Neuronal stem cell (in vitro differentiated cells): ENCODE results near the gene MLXIPL.

Source experiments
- DNase-seq: peaks from one replicate; pipeline ENCODE4 v3.0.0-alpha.2; 2013; ENCODE audit warnings: low spot score
- H2AFZ ChIP-seq: one replicate; pipeline ENCODE4 v1.6.1; 2013; ENCODE audit warnings: mild to moderate bottlenecking, low read length, inconsistent platforms
- H2AK5ac ChIP-seq: 2 replicates; pipeline ENCODE4 v1.6.1; 2013; ENCODE audit warnings: low read depth, mild to moderate bottlenecking, inconsistent platforms, low read length, moderate library complexity, mixed read lengths
- H2BK120ac ChIP-seq: 2 replicates; pipeline ENCODE4 v1.6.1; 2013; ENCODE audit warnings: low read depth, mild to moderate bottlenecking, inconsistent platforms, low read length, moderate library complexity, mixed read lengths
- H2BK12ac ChIP-seq: one replicate; pipeline ENCODE4 v1.6.1; 2013; ENCODE audit warnings: low read length, inconsistent platforms
- H2BK15ac ChIP-seq: 2 replicates; pipeline ENCODE4 v1.6.1; 2013; ENCODE audit warnings: mild to moderate bottlenecking, low read length, inconsistent platforms, mixed read lengths
- H2BK5ac ChIP-seq: one replicate; pipeline ENCODE4 v1.6.1; 2013; ENCODE audit warnings: inconsistent platforms, mild to moderate bottlenecking, low read length, moderate library complexity
- H3K14ac ChIP-seq: one replicate; pipeline ENCODE4 v1.6.1; 2013; ENCODE audit warnings: low read length, inconsistent platforms
- H3K18ac ChIP-seq: 2 replicates; pipeline ENCODE4 v1.6.1; 2013; ENCODE audit warnings: low read length, inconsistent platforms
- H3K23ac ChIP-seq: 2 replicates; pipeline ENCODE4 v1.6.1; 2013; ENCODE audit warnings: low read depth, mild to moderate bottlenecking, mixed read lengths, low read length, inconsistent platforms; ENCODE audit not compliant: poor library complexity
- H3K27ac ChIP-seq: replicated peaks from 3 replicates; pipeline ENCODE4 v1.5.1; 2013; ENCODE audit warnings: low read length, inconsistent platforms
- H3K27me3 ChIP-seq, 3 experiments: 2 replicates each; pipeline ENCODE4 v1.6.1; 2013; ENCODE audit warnings: low read length in 3 of 3, mild to moderate bottlenecking in 2 of 3, inconsistent platforms in 1 of 3, low read depth in 1 of 3, mixed read lengths in 1 of 3, moderate library complexity in 1 of 3; ENCODE audit not compliant: control insufficient read depth in 3 of 3, insufficient read depth in 3 of 3
- H3K36me3 ChIP-seq, 2 donors: replicated peaks in 1 of 2; 2 replicates each; pipeline ENCODE4 v1.6.1; 2013; ENCODE audit warnings: low read length in 2 of 2; ENCODE audit not compliant: control insufficient read depth in 2 of 2, insufficient read depth in 2 of 2
- H3K4ac ChIP-seq: 2 replicates; pipeline ENCODE4 v1.6.1; 2013; ENCODE audit warnings: inconsistent platforms, mild to moderate bottlenecking, low read length, moderate library complexity
- H3K4me1 ChIP-seq, 2 donors: 1 replicate in 1 of 2; 2 replicates in 1 of 2; pipeline ENCODE4 v1.6.1; 2013; ENCODE audit warnings: low read length in 2 of 2, low read depth in 1 of 2; ENCODE audit not compliant: control insufficient read depth in 2 of 2, insufficient read depth in 1 of 2
- H3K4me2 ChIP-seq: one replicate; pipeline ENCODE4 v1.6.1; 2013; ENCODE audit warnings: mild to moderate bottlenecking, low read length, inconsistent platforms; ENCODE audit not compliant: insufficient read depth, poor library complexity, severe bottlenecking
- H3K4me3 ChIP-seq, 2 donors: 2 replicates each; pipeline ENCODE4 v1.5.1; 2013; ENCODE audit warnings: low read length in 2 of 2, mild to moderate bottlenecking in 2 of 2, inconsistent platforms in 1 of 2, moderate library complexity in 1 of 2
- H3K79me1 ChIP-seq: one replicate; pipeline ENCODE4 v1.6.1; 2013; ENCODE audit warnings: low read depth, mild to moderate bottlenecking, inconsistent platforms, low read length, moderate library complexity
- H3K9ac ChIP-seq: one replicate; pipeline ENCODE4 v1.6.1; 2013; ENCODE audit warnings: mild to moderate bottlenecking, low read depth, low read length, inconsistent platforms; ENCODE audit not compliant: poor library complexity
- H3K9me3 ChIP-seq, 2 donors: replicated peaks in 1 of 2; 2 replicates each; pipeline versions ENCODE3 to v1.6.1; 2013; ENCODE audit warnings: low read length in 2 of 2, mild to moderate bottlenecking in 2 of 2, inconsistent platforms in 1 of 2, low read depth in 1 of 2, mixed read lengths in 1 of 2, moderate library complexity in 1 of 2; ENCODE audit not compliant: control insufficient read depth in 2 of 2, insufficient read depth in 1 of 2
- H4K8ac ChIP-seq: one replicate; pipeline ENCODE4 v1.6.1; 2013; ENCODE audit warnings: low read depth, mild to moderate bottlenecking, inconsistent platforms, low read length, moderate library complexity
- H4K91ac ChIP-seq: one replicate; pipeline ENCODE4 v1.6.1; 2013; ENCODE audit warnings: low read length, low read depth, mild to moderate bottlenecking, inconsistent platforms; ENCODE audit not compliant: poor library complexity
- WGBS, 2 donors: extraction: QIAGEN DNeasy Blood & Tissue Kit; methylation state at CpG; one replicate each; pipeline ENCODE4 v1.1.7; 2013; ENCODE audit warnings: missing lambda C conversion rate in 2 of 2, mixed read lengths in 1 of 2; ENCODE audit not compliant: insufficient read length in 2 of 2, insufficient replicate concordance in 1 of 2; ENCODE audit errors: extremely low coverage in 2 of 2; 5-methylcytosine and 5-hydroxymethylcytosine counted together

Gene MLXIPL

DNA sequence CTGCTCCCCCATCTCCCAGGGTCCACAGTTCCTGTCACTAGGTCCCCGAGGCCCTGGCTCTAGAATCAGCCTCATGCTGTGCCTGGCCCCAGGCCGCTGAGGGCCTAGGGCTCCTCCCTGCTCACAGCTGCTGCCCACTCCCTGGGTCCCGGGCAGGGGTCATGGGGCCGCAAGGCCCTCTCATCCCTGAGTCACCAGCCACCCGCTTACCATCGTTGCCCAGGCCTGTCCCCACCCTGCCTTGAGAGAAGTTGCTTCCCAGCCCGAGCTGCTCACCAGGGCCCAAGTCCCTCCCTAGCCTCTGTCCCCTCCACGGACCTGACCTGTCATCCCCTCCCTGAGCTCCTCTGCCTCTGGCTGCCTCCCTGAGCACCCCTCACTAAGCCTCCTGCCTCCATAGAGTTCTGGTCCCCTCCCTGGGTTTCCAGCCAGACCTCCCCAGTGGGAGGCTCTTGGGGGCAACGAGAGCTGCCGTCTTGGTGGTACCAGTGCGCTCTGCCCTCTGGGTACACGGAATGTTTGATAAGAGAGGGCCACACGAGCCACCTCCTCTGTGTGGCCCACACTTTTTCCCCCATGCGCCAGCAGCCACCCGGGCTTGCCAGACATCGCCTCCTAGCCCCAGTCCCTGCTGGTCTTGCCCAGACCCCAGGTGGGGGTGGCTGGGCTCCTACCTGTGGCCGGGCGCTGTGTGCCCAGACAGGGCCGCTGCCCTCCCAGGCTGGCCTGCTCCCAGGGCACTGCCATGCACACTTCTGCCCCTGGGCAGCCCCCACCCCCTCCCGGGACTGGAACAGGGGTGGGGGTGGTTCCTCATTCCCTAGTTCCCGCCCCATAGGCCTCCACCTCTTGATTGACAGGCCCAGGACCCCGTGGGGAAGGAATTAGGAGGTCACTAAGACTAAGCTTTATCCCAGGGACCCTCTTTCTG is 21.3 kb downstream of the MLXIPL start:
- no CpG with 5 or more reads among the region's 22 CpGs for WGBS, 2 donors
- Histone ChIP-seq H4K8ac (no peak overlapping the region), H2BK15ac (peak overlapping the region; percentile 3)

DNA sequence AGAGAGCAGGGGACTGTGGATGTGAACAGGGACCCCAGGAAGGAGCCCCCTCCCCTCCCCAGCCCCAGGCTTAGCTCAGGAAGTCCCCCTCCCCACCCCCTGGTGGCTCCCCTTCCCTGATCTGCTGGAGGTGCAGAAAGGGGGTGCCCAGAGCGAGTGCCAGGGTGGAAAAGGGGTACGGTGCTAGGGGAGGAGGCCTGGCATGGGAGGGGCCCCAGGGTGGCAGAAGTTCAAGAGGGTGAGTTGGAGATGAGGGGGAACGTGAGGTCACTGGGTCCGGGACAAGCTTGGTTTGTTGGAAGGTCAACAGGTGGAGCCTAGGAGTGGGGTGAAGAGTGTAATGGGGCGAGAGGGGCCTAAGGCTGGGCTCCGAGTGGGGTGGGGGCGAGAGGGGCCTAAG is 24.4 kb downstream of the MLXIPL start:
- Histone ChIP-seq H2AFZ (no peak overlapping the region), H2AK5ac (peak overlapping the region; percentile 96), H3K14ac (no peak overlapping the region), H2BK12ac (no peak overlapping the region), H3K4ac (no peak overlapping the region), H3K23ac (no peak overlapping the region), H3K18ac (no peak overlapping the region), H2BK120ac (no peak overlapping the region), H3K79me1 (peaks cover 5% of the 10 kb centered on the region), H2BK15ac (no peak overlapping the region), H3K27ac (no peak overlapping the region), H2BK5ac (no peak overlapping the region), H3K36me3 (no peaks in the 10 kb centered on the region), H3K4me3 (no peak overlapping the region), H3K4me1 (peaks cover 0 to 6% of the 10 kb centered on the region in 2 donors), H3K9me3 (no peaks in the 10 kb centered on the region), H3K4me2 (no peak overlapping the region), H4K8ac (no peak overlapping the region), H3K9ac (no peak overlapping the region), H3K27me3 (peaks cover 0 to 39% (median 0%) of the 10 kb centered on the region in 3 experiments), H4K91ac (no peak overlapping the region)
- DNase-seq: no peak
- no CpG with 5 or more reads among the region's 7 CpGs for WGBS, 2 donors

More for the DNA sequence above, 21.3 kb downstream of the MLXIPL start:
- H3K79me1 ChIP-seq: peaks cover 5% of the 10 kb centered on the region
- no peak overlapping the region for H2BK120ac ChIP-seq
- no peak overlapping the region for H4K91ac ChIP-seq
- no peak overlapping the region for H3K4me3 ChIP-seq
- no peak overlapping the region for H3K14ac ChIP-seq
- no peak overlapping the region for H3K4me2 ChIP-seq
- H2AK5ac ChIP-seq: peak overlapping the region; percentile 95
- H3K27me3 ChIP-seq: peaks cover 0 to 38% (median 0%) of the 10 kb centered on the region in 3 experiments
- no peak overlapping the region for H3K9ac ChIP-seq
- H3K27ac ChIP-seq: no peak overlapping the region
- peaks cover 0 to 4% of the 10 kb centered on the region in 2 donors for H3K4me1 ChIP-seq
- H3K4ac ChIP-seq: no peak overlapping the region
- H3K23ac ChIP-seq: peak overlapping the region; percentile 60
- H3K18ac ChIP-seq: peak overlapping the region; percentile 62
- H3K36me3 ChIP-seq: no peaks in the 10 kb centered on the region
- DNase-seq: no peak
- H2BK5ac ChIP-seq: no peak overlapping the region
- no peaks in the 10 kb centered on the region for H3K9me3 ChIP-seq
- H2BK12ac ChIP-seq: peak overlapping the region; percentile 7
- H2AFZ ChIP-seq: peak overlapping the region; percentile 45

DNA sequence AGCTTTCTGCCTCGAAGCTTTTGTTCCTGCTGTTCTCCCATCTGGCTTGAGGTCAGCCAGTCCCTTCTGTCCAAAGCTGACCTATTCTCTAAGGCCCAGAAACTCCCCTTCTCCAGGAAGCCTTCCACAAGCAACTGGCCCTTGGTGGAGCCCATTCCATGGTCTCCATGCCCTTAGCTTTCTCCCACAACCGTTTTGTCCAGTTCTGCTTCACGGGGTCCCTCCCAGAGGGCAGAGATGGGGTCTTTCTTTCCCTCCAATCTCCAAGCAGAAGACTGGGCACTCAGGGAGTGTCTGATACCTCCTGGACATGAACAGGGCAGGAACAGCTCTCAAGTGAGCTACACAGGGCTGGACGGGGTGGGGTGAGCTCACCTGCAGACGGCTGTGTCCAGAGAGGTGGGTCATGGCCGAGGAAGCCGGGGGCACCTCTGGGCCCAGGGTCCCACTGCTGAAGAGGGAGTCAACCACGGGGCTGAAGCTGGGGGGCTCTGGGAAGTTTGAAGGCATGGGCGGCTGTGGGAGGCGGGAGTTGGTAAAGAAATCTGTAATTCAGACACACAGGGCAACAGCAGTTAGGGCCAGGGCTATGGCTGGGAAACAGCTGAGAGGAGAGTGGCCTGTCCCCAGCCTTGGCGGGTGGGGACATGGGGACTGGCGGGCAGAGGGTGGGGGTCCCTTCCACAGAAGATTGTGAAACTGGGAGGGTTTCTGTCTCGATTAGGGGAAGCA is 25.0 kb downstream of the MLXIPL start:
- DNase-seq: no peak
- Histone ChIP-seq H3K27me3 (peaks cover 0 to 39% (median 0%) of the 10 kb centered on the region in 3 experiments), H2BK120ac (no peak overlapping the region), H3K23ac (peak overlapping the region; percentile 55), H3K79me1 (peaks cover 5% of the 10 kb centered on the region), H4K8ac (peak overlapping the region; percentile 82), H2AFZ (no peak overlapping the region), H3K9me3 (no peaks in the 10 kb centered on the region), H3K4me3 (no peak overlapping the region), H2BK5ac (peak overlapping the region; percentile 87), H3K4ac (no peak overlapping the region), H3K36me3 (no peaks in the 10 kb centered on the region), H3K9ac (peak overlapping the region; percentile 70), H2BK12ac (no peak overlapping the region), H4K91ac (no peak overlapping the region), H2AK5ac (peak overlapping the region; percentile 96), H3K14ac (peak overlapping the region; percentile 71), H3K4me1 (peaks cover 0 to 6% of the 10 kb centered on the region in 2 donors), H3K27ac (no peak overlapping the region), H2BK15ac (peak overlapping the region; percentile 58), H3K4me2 (no peak overlapping the region), H3K18ac (peak overlapping the region; percentile 85)
- WGBS, 2 donors: no CpG with 5 or more reads among the region's 13 CpGs
